Common myeloid progenitor, CD34-positive (primary cell): Measurements from ENCODE around the gene GPR39.

Experiments used
- CTCF ChIA-PET: fragments of 350-600 bp; sonication (Branson Sonifier 250); formaldehyde crosslinking; loops from one replicate; lab custom pipeline; 2021; ENCODE audit warnings: antibody characterized with exemption; lab: Charles Lee
- POLR2A ChIA-PET: fragments of 350-600 bp; sonication (Branson Sonifier 250); formaldehyde crosslinking; loops from one replicate; lab custom pipeline; 2021; ENCODE audit warnings: antibody characterized with exemption; lab: Charles Lee
- DNase-seq, 3 donors: peaks; one replicate each; pipeline versions ENCODE4 v3.0.0 to v3.0.0-alpha.2; 2013
- H3K27ac ChIP-seq, 2 experiments: 1 replicate in 1 of 2; 2 replicates in 1 of 2; pipeline ENCODE4 v1.7.0; 2013; ENCODE audit warnings: inconsistent platforms in 2 of 2, low read length in 2 of 2, mild to moderate bottlenecking in 2 of 2, low read depth in 1 of 2, moderate library complexity in 1 of 2; ENCODE audit not compliant: severe bottlenecking in 2 of 2, insufficient read depth in 1 of 2, poor library complexity in 1 of 2
- H3K27me3 ChIP-seq, 5 experiments: replicated peaks in 2 of 5; 1 replicate in 3 of 5; 2 replicates in 2 of 5; pipeline versions ENCODE4 v1.6.1 to v1.7.0; 2013; ENCODE audit warnings: low read length in 4 of 5, mild to moderate bottlenecking in 2 of 5, moderate library complexity in 2 of 5, inconsistent platforms in 1 of 5; ENCODE audit not compliant: insufficient read depth in 5 of 5, control insufficient read depth in 4 of 5
- H3K36me3 ChIP-seq, 4 experiments: 1 replicate in 2 of 4; 2 replicates in 2 of 4; pipeline versions ENCODE4 v1.6.1 to v1.7.0; 2013; ENCODE audit warnings: low read length in 3 of 4, control low read depth in 1 of 4, mild to moderate bottlenecking in 1 of 4; ENCODE audit not compliant: control insufficient read depth in 4 of 4, insufficient read depth in 4 of 4
- H3K4me1 ChIP-seq, 4 experiments: 1 replicate in 3 of 4; 2 replicates in 1 of 4; pipeline versions ENCODE4 v1.6.1 to v1.7.1; 2013; ENCODE audit warnings: low read length in 3 of 4, mild to moderate bottlenecking in 3 of 4, control low read depth in 1 of 4, inconsistent platforms in 1 of 4, moderate library complexity in 1 of 4; ENCODE audit not compliant: control insufficient read depth in 4 of 4, insufficient read depth in 4 of 4; ENCODE audit errors: control extremely low read depth in 1 of 4
- H3K4me3 ChIP-seq, 7 experiments: 1 replicate in 4 of 7; 2 replicates in 3 of 7; pipeline versions ENCODE4 v1.5.1 to v1.7.0; 2013; ENCODE audit warnings: mild to moderate bottlenecking in 7 of 7, low read length in 6 of 7, moderate library complexity in 6 of 7, inconsistent platforms in 2 of 7, low read depth in 2 of 7, control low read depth in 1 of 7; ENCODE audit not compliant: insufficient read depth in 4 of 7, control insufficient read depth in 1 of 7; ENCODE audit errors: extremely low read depth in 1 of 7
- H3K9me3 ChIP-seq, 5 experiments: 1 replicate in 4 of 5; 2 replicates in 1 of 5; pipeline versions ENCODE4 v1.6.1 to v1.7.1; 2013; ENCODE audit warnings: low read length in 4 of 5, mild to moderate bottlenecking in 2 of 5, inconsistent platforms in 1 of 5, low read depth in 1 of 5, moderate library complexity in 1 of 5; ENCODE audit not compliant: control insufficient read depth in 4 of 5, insufficient read depth in 2 of 5; ENCODE audit errors: control extremely low read depth in 1 of 5
- WGBS: methylation state at CpG from one replicate; pipeline ENCODE4 v1.1.5; 2013; ENCODE audit not compliant: insufficient coverage; 5-methylcytosine and 5-hydroxymethylcytosine counted together

The GPR39 gene

DNA sequence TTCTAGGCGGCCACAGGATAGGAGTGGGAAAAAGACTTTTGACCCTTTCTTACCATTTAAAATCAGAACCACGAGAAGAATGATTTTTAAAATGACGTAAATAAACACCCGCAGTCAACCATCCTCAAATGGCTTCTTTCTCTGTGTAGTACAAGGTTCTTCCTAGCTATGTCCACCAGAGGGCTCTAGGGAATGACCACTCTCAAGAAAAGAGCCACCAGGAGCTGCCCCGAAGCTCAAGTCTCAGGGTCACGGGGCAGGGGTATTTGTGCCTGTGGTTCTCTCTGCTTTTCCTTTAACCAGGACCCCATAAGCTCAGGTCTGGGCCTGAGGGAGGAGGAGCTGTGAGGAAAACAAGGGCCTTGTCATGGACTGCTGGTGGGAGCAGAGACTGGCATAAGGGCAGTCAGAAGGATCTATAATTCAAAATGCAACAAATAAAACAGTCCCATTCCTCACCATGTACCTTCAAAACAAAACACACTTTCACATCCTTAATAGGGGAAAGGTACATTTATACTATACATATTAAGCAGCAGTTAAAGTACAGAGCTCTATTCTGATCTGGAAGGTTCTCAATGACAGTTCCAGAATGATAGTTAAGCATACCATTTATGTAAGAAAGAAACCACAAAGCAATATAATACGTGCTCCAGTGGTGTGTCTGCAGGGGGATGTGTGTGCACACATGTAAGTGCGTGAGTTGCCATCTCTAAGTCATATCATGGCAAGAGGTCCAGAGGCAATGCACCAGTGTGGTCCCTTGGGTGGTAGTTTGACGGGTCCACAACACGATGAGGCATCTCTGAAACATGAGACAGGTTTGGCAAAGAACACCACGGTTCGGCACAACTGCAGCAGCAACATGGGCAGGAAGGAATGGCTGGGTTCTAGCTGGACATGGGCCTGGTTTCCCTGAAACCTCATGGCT, 234.8 kb downstream of the GPR39 start:
- no peaks in the 10 kb centered on the region for H3K36me3 ChIP-seq
- no peak overlapping the region for H3K27ac ChIP-seq
- ChIA-PET CTCF (no interaction called here), POLR2A (no interaction called here)
- no peaks in the 10 kb centered on the region for H3K4me1 ChIP-seq
- no peak for DNase-seq
- 98% methylated on average over 9 of the region's 12 CpGs for WGBS
- H3K4me3 ChIP-seq = no peak overlapping the region
- no peaks in the 10 kb centered on the region for H3K9me3 ChIP-seq
- H3K27me3 ChIP-seq = peaks cover 0 to 4% (median 0%) of the 10 kb centered on the region in 5 experiments

DNA sequence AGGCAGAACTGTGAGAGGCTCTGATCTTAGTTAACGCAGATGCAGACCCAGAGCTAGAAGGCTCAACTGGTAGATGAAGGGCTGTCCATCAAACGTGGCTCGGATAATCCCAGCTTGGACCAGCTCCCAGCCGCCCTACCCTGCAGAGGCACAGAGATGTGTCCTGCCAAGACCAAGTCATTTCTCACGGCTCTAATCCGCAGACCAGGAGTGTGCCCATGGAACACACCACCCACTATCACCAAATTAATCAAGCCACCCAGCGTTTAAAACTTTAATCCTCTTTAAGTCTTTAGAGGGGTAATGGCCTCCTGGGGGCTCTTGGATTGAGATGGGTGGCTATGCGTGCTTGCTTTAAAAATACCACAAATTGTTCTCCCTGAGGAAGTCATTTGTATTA, 235.9 kb downstream of the GPR39 start:
- H3K27me3 ChIP-seq = peaks cover 0 to 4% (median 0%) of the 10 kb centered on the region in 5 experiments
- H3K36me3 ChIP-seq = no peaks in the 10 kb centered on the region
- H3K4me1 ChIP-seq = no peaks in the 10 kb centered on the region
- no peak overlapping the region for H3K27ac ChIP-seq
- H3K4me3 ChIP-seq = no peak overlapping the region
- WGBS = 82% methylated on average over 7 of the region's 8 CpGs
- POLR2A ChIA-PET = no interaction called here
- no peak for DNase-seq
- H3K9me3 ChIP-seq = no peaks in the 10 kb centered on the region
- CTCF ChIA-PET = no interaction called here

DNA sequence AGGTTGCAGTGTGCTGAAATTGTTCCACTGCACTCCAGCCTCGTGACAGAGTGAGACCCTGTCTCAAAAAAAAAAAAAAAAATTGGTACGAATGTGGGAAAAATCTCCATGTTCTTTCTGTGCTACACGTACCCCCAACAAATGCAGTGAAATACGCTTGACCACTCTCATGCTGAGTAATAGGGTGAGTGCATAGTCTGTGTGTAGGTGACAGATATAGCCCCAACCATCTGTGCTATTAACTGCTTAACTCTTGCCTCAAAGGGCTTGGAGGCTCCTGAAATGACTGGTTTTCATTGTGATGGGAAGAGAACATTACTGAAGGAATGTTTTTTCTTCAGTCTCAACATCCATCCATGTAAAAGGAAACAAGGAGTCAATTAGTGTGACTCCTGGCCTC, 237.7 kb downstream of the GPR39 start:
- WGBS = 95% methylated on average over 3 of the region's 4 CpGs
- Histone ChIP-seq H3K27me3 (peaks cover 0 to 4% (median 0%) of the 10 kb centered on the region in 5 experiments), H3K4me1 (no peaks in the 10 kb centered on the region), H3K4me3 (no peak overlapping the region), H3K27ac (no peak overlapping the region), H3K9me3 (no peaks in the 10 kb centered on the region), H3K36me3 (no peaks in the 10 kb centered on the region)
- DNase-seq = no peak
- CTCF ChIA-PET = interaction anchor here (1.2 kb wide), 1 partner anchor 12 kb away, joined by 3 read pairs; no protein-coding TSS in a partner anchor
- POLR2A ChIA-PET = no interaction called here

DNA sequence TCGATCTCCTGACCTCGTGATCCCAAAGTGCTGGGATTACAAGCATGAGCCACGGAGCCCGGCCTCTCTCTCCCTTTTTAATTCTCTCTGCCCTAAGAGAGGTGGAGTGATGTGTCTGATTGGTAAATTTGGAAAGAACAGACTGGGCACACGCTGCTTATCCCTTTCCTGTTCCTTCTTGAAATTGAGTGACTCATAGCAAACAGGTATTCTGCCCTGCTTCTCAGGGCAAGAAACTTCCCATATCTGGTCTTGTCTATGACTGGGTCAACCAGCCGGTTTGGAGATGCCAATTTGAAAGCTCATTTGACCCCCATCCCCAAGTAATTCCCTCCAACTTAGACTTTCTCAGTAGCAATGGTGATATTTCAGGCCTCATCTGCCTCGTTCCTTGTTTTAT, 238.4 kb downstream of the GPR39 start:
- 86% methylated on average over 1 of the region's 7 CpGs for WGBS
- Histone ChIP-seq H3K27ac (no peak overlapping the region), H3K4me1 (no peaks in the 10 kb centered on the region), H3K27me3 (peaks cover 0 to 2% (median 2%) of the 10 kb centered on the region in 5 experiments), H3K9me3 (no peaks in the 10 kb centered on the region), H3K4me3 (no peak overlapping the region), H3K36me3 (no peaks in the 10 kb centered on the region)
- CTCF ChIA-PET = no interaction called here
- POLR2A ChIA-PET = no interaction called here
- DNase-seq = no peak

DNA sequence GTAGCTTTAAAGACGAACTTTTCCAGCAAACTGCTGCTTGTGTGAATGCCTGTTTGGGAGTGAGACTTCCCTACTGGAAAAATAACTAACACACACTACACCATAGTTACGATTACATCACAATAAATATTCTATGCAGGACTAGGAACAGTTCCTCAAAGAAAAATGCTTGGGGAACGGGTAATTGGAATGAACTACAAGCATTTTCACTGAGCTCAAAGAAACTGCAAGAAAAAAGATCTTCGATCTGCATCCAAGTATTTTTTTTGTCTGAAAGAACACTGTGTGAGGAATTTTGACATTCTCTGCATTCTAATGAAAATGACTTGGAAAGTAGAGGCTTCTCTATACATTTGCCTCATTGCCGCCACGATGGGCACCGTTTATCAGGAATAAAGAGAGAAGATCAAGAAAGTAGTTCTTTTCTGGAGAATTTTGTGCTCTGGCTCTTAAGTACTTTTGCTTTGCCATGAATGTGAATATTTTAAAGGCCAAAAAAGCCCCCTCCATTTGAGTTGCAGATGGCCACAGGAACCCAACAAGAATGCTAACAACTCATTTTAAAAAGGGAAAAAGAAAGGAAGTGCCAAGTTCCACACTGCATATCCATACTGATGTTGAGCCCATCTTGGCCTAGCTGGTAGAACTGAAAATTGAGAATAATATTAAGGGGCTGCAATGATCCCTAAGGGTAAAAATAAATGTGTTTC, 239.8 kb downstream of the GPR39 start:
- POLR2A ChIA-PET = no interaction called here
- Histone ChIP-seq H3K36me3 (no peaks in the 10 kb centered on the region), H3K4me1 (no peaks in the 10 kb centered on the region), H3K27ac (no peak overlapping the region), H3K4me3 (no peak overlapping the region), H3K9me3 (no peaks in the 10 kb centered on the region), H3K27me3 (peaks cover 0 to 2% (median 0%) of the 10 kb centered on the region in 5 experiments)
- CTCF ChIA-PET = no interaction called here
- 87% methylated on average over 6 of the region's 7 CpGs for WGBS
- no peak for DNase-seq

DNA sequence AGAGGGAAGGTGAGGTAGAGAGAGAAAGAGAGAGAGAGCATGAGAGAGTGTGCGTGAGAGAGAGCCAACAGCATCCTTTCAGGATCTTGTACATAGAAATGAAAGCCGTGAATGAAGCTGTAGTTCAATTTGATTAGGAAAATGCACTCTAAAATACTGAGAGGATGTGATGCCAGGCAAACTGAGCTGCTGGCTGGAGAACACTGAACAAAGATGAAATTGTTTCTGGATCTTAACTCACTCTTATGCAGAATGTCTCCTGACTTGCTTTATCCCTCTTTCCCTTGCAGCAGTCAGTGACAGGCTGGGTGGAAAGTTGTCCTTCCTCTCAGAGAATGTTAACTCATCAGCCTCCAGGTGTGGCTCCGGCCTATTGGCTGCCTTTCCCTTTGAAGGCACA, 242.7 kb downstream of the GPR39 start:
- Histone ChIP-seq H3K9me3 (no peaks in the 10 kb centered on the region), H3K36me3 (no peaks in the 10 kb centered on the region), H3K27me3 (peaks cover 0 to 2% (median 0%) of the 10 kb centered on the region in 5 experiments), H3K4me3 (no peak overlapping the region), H3K4me1 (peaks cover 0 to 3% (median 0%) of the 10 kb centered on the region in 4 experiments), H3K27ac (no peak overlapping the region)
- CTCF ChIA-PET = interaction anchor here (0.6 kb wide), 1 partner anchor 233 kb away, joined by 3 read pairs; no protein-coding TSS in a partner anchor
- DNase-seq = no peak
- WGBS = 97% methylated on average over 3 of the region's 3 CpGs
- POLR2A ChIA-PET = no interaction called here

DNA sequence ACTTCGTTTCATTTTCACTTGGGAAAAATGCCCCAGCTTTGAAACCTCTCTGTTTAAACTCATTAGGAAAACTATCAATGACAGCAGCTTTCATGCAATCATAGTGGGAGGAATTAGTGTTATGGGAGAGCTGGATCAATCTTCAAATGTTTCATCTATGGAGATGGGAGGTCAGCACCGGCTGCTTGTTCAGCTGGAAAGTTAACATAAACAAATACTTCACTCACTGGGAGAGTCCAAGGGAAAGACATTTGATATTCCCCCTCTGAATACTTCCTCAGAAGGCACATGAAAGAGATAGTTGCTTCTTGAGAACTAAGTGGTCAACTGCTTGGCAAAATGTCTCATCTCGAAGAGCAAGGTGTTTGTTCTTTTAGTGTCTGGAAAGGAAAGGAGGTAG, 246.1 kb downstream of the GPR39 start:
- Histone ChIP-seq H3K27me3 (peaks cover 4 to 21% (median 6%) of the 10 kb centered on the region in 5 experiments), H3K27ac (no peak overlapping the region), H3K9me3 (no peaks in the 10 kb centered on the region), H3K4me3 (no peak overlapping the region), H3K4me1 (peaks cover 0 to 3% (median 0%) of the 10 kb centered on the region in 4 experiments), H3K36me3 (no peaks in the 10 kb centered on the region)
- 100% methylated on average over 2 of the region's 3 CpGs for WGBS
- ChIA-PET CTCF (no interaction called here), POLR2A (no interaction called here)
- DNase-seq = no peak
